GM23338 (cell line): ENCODE measurements around the gene RAPGEF3.

ENCODE experiments used
- CREB1 ChIP-seq: fragments of 250-450 bp; sonication (Bioruptor Pico); IDR thresholded peaks from 2 replicates; pipeline ENCODE4 v1.5.0; 2020; ENCODE audit warnings: low read depth, mild to moderate bottlenecking, moderate library complexity
- EZH2 ChIP-seq: fragments of 200-600 bp; sonication (generic); IDR thresholded peaks from one replicate; pipeline ENCODE4 v1.8.0; 2017; ENCODE audit warnings: antibody characterized with exemption, mild to moderate bottlenecking, low read depth; ENCODE audit not compliant: unreplicated experiment
- EZH2phosphoT487 ChIP-seq: fragments of 200-600 bp; sonication (generic); IDR thresholded peaks from one replicate; pipeline ENCODE4 v1.8.1; 2018; ENCODE audit warnings: antibody characterized with exemption; ENCODE audit not compliant: unreplicated experiment
- JUNB ChIP-seq: IDR thresholded peaks from one replicate; pipeline ENCODE4 v1.6.1; 2016; ENCODE audit warnings: antibody characterized with exemption; ENCODE audit not compliant: unreplicated experiment
- NANOG ChIP-seq: IDR thresholded peaks from 2 replicates; pipeline ENCODE4 v1.6.1; 2016; ENCODE audit warnings: antibody characterized with exemption, borderline replicate concordance
- POLR2AphosphoS5 ChIP-seq: IDR thresholded peaks from 2 replicates; pipeline ENCODE4 v1.6.1; 2016; ENCODE audit warnings: antibody characterized with exemption, low read depth
- STAT1 ChIP-seq: IDR thresholded peaks from one replicate; pipeline ENCODE4 v1.6.1; 2016; ENCODE audit warnings: antibody characterized with exemption; ENCODE audit not compliant: unreplicated experiment
- ZNF114 ChIP-seq: fragments of 250-450 bp; sonication (Bioruptor Pico); IDR thresholded peaks from 2 replicates; pipeline ENCODE4 v1.5.0; 2020; ENCODE audit warnings: mild to moderate bottlenecking, moderate library complexity
- ZNF331 ChIP-seq: fragments of 250-450 bp; sonication (Bioruptor Pico); IDR thresholded peaks from 2 replicates; pipeline ENCODE4 v1.5.0; 2020; ENCODE audit warnings: low read depth, mild to moderate bottlenecking, moderate library complexity
- TF ChIP-seq, protein P1 (sequence below), 2 experiments: fragments of 200-600 bp in 1 of 2; sonication (generic) in 1 of 2; conservative IDR thresholded peaks; 2 replicates each; pipeline versions ENCODE4 v1.5.1 to v1.6.1; 2016 to 2017; ENCODE audit warnings: antibody characterized with exemption in 2 of 2, low read depth in 2 of 2, mild to moderate bottlenecking in 2 of 2, moderate library complexity in 1 of 2
- TF ChIP-seq, protein P2 (sequence below): IDR thresholded peaks from 2 replicates; pipeline ENCODE4 v1.6.1; 2016; ENCODE audit warnings: antibody characterized with exemption
- TF ChIP-seq, protein P3 (sequence below): IDR thresholded peaks from one replicate; pipeline ENCODE4 v1.6.1; 2018; ENCODE audit warnings: antibody characterized with exemption; ENCODE audit not compliant: unreplicated experiment
- TF ChIP-seq, protein P4 (sequence below): fragments of 250-450 bp; sonication (Bioruptor Pico); IDR thresholded peaks from 2 replicates; pipeline ENCODE4 v1.5.0; 2020; ENCODE audit warnings: mild to moderate bottlenecking, moderate library complexity

DNA sequence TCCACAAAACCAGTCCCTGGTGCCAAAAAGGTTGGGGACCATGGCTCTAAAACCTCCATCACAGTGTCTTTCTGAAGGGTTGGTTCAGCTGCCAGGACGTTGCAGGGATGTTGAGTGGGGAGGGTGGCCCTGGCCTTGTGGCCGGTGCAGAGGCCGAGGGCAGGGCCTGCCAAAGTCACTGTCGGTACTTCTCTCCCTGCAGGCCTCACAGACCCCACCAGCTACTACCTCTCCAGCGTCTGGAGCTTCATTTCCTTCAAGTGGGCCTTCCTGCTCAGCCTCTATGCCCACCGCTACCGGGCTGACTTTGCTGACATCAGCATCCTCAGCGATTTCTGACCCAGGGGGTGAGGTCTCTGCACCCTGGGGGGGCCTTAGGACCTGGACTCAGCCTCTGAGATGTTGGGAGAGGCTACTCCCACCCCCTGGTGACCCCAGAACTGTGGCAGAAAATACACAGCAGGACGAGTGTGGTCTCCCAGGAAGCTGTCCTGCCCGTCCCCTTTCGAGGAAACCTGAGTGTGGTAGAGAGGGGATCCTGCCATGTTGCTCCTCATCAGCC, 21.3 kb upstream of the RAPGEF3 start:
- TF ChIP-seq, protein P1, sequence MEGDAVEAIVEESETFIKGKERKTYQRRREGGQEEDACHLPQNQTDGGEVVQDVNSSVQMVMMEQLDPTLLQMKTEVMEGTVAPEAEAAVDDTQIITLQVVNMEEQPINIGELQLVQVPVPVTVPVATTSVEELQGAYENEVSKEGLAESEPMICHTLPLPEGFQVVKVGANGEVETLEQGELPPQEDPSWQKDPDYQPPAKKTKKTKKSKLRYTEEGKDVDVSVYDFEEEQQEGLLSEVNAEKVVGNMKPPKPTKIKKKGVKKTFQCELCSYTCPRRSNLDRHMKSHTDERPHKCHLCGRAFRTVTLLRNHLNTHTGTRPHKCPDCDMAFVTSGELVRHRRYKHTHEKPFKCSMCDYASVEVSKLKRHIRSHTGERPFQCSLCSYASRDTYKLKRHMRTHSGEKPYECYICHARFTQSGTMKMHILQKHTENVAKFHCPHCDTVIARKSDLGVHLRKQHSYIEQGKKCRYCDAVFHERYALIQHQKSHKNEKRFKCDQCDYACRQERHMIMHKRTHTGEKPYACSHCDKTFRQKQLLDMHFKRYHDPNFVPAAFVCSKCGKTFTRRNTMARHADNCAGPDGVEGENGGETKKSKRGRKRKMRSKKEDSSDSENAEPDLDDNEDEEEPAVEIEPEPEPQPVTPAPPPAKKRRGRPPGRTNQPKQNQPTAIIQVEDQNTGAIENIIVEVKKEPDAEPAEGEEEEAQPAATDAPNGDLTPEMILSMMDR (conservative IDR thresholded peaks at IDR 0.05; ENCODE audit: low read depth in 2 of 2) = no peak
- TF ChIP-seq ZNF114 (CRISPR knock-in tag) (no peak), EZH2phosphoT487 (no peak), POLR2AphosphoS5 (0 out of 2 replicates have a peak, but pooled peaks have one; percentile 17), ZNF331 (CRISPR knock-in tag) (no peak), EZH2 (no peak), CREB1 (CRISPR knock-in tag) (no peak), JUNB (no peak), NANOG (no peak), STAT1 (no peak)
- TF ChIP-seq, protein P2, sequence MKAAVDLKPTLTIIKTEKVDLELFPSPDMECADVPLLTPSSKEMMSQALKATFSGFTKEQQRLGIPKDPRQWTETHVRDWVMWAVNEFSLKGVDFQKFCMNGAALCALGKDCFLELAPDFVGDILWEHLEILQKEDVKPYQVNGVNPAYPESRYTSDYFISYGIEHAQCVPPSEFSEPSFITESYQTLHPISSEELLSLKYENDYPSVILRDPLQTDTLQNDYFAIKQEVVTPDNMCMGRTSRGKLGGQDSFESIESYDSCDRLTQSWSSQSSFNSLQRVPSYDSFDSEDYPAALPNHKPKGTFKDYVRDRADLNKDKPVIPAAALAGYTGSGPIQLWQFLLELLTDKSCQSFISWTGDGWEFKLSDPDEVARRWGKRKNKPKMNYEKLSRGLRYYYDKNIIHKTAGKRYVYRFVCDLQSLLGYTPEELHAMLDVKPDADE = no peak
- TF ChIP-seq, protein P3, sequence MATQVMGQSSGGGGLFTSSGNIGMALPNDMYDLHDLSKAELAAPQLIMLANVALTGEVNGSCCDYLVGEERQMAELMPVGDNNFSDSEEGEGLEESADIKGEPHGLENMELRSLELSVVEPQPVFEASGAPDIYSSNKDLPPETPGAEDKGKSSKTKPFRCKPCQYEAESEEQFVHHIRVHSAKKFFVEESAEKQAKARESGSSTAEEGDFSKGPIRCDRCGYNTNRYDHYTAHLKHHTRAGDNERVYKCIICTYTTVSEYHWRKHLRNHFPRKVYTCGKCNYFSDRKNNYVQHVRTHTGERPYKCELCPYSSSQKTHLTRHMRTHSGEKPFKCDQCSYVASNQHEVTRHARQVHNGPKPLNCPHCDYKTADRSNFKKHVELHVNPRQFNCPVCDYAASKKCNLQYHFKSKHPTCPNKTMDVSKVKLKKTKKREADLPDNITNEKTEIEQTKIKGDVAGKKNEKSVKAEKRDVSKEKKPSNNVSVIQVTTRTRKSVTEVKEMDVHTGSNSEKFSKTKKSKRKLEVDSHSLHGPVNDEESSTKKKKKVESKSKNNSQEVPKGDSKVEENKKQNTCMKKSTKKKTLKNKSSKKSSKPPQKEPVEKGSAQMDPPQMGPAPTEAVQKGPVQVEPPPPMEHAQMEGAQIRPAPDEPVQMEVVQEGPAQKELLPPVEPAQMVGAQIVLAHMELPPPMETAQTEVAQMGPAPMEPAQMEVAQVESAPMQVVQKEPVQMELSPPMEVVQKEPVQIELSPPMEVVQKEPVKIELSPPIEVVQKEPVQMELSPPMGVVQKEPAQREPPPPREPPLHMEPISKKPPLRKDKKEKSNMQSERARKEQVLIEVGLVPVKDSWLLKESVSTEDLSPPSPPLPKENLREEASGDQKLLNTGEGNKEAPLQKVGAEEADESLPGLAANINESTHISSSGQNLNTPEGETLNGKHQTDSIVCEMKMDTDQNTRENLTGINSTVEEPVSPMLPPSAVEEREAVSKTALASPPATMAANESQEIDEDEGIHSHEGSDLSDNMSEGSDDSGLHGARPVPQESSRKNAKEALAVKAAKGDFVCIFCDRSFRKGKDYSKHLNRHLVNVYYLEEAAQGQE = no peak
- TF ChIP-seq, protein P4, sequence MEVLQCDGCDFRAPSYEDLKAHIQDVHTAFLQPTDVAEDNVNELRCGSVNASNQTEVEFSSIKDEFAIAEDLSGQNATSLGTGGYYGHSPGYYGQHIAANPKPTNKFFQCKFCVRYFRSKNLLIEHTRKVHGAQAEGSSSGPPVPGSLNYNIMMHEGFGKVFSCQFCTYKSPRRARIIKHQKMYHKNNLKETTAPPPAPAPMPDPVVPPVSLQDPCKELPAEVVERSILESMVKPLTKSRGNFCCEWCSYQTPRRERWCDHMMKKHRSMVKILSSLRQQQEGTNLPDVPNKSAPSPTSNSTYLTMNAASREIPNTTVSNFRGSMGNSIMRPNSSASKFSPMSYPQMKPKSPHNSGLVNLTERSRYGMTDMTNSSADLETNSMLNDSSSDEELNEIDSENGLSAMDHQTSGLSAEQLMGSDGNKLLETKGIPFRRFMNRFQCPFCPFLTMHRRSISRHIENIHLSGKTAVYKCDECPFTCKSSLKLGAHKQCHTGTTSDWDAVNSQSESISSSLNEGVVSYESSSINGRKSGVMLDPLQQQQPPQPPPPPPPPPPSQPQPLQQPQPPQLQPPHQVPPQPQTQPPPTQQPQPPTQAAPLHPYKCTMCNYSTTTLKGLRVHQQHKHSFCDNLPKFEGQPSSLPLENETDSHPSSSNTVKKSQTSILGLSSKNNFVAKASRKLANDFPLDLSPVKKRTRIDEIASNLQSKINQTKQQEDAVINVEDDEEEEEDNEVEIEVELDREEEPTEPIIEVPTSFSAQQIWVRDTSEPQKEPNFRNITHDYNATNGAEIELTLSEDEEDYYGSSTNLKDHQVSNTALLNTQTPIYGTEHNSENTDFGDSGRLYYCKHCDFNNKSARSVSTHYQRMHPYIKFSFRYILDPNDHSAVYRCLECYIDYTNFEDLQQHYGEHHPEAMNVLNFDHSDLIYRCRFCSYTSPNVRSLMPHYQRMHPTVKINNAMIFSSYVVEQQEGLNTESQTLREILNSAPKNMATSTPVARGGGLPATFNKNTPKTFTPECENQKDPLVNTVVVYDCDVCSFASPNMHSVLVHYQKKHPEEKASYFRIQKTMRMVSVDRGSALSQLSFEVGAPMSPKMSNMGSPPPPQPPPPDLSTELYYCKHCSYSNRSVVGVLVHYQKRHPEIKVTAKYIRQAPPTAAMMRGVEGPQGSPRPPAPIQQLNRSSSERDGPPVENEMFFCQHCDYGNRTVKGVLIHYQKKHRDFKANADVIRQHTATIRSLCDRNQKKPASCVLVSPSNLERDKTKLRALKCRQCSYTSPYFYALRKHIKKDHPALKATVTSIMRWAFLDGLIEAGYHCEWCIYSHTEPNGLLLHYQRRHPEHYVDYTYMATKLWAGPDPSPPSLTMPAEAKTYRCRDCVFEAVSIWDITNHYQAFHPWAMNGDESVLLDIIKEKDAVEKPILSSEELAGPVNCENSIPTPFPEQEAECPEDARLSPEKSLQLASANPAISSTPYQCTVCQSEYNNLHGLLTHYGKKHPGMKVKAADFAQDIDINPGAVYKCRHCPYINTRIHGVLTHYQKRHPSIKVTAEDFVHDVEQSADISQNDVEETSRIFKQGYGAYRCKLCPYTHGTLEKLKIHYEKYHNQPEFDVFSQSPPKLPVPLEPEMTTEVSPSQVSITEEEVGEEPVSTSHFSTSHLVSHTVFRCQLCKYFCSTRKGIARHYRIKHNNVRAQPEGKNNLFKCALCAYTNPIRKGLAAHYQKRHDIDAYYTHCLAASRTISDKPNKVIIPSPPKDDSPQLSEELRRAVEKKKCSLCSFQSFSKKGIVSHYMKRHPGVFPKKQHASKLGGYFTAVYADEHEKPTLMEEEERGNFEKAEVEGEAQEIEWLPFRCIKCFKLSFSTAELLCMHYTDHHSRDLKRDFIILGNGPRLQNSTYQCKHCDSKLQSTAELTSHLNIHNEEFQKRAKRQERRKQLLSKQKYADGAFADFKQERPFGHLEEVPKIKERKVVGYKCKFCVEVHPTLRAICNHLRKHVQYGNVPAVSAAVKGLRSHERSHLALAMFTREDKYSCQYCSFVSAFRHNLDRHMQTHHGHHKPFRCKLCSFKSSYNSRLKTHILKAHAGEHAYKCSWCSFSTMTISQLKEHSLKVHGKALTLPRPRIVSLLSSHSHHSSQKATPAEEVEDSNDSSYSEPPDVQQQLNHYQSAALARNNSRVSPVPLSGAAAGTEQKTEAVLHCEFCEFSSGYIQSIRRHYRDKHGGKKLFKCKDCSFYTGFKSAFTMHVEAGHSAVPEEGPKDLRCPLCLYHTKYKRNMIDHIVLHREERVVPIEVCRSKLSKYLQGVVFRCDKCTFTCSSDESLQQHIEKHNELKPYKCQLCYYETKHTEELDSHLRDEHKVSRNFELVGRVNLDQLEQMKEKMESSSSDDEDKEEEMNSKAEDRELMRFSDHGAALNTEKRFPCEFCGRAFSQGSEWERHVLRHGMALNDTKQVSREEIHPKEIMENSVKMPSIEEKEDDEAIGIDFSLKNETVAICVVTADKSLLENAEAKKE (CRISPR knock-in tag) = no peak
